Neuron (in vitro differentiated cells): Measurements from ENCODE around the gene HOXA3.

Experiments
- H2AFZ ChIP-seq: one replicate; pipeline ENCODE4 v1.6.1; 2013; ENCODE audit warnings: low read depth, mild to moderate bottlenecking, inconsistent platforms, low read length, moderate library complexity
- H3K27me3 ChIP-seq: one replicate; pipeline ENCODE4 v1.6.1; 2013; ENCODE audit warnings: low read length; ENCODE audit not compliant: insufficient read depth
- H3K36me3 ChIP-seq: one replicate; pipeline ENCODE4 v1.6.1; 2013; ENCODE audit warnings: low read length; ENCODE audit not compliant: insufficient read depth
- H3K4me1 ChIP-seq: one replicate; pipeline ENCODE4 v1.6.1; 2013; ENCODE audit warnings: low read length; ENCODE audit not compliant: insufficient read depth
- H3K4me3 ChIP-seq: 2 replicates; pipeline ENCODE4 v1.5.1; 2013; ENCODE audit warnings: mild to moderate bottlenecking, low read length, moderate library complexity
- H3K9me3 ChIP-seq: one replicate; pipeline ENCODE4 v1.6.1; 2013; ENCODE audit warnings: low read length

HOXA3 gene

GRCh38 chr7:27095050-27095896, 57.1 kb downstream of the HOXA3 start:
- H3K27me3 ChIP-seq, result peaks cover 90% of the 10 kb centered on the region
- no peak overlapping the region for H2AFZ ChIP-seq
- H3K9me3 ChIP-seq, result peaks cover 2% of the 10 kb centered on the region
- H3K4me1 ChIP-seq, result peaks cover 4% of the 10 kb centered on the region
- no peaks in the 10 kb centered on the region for H3K36me3 ChIP-seq
- H3K4me3 ChIP-seq, result no peak overlapping the region

GRCh38 chr7:27094304-27095049, 57.9 kb downstream of the HOXA3 start:
- Histone ChIP-seq H3K4me1 (peaks cover 4% of the 10 kb centered on the region), H3K36me3 (no peaks in the 10 kb centered on the region), H2AFZ (no peak overlapping the region), H3K9me3 (peaks cover 2% of the 10 kb centered on the region), H3K27me3 (peaks cover 89% of the 10 kb centered on the region), H3K4me3 (no peak overlapping the region)

- peaks cover 78% of the 10 kb centered on the region for H3K27me3 ChIP-seq
Observed at GRCh38 chr7:27093184-27093895, 59.0 kb downstream of the HOXA3 start.

GRCh38 chr7:27092819-27093110, 59.6 kb downstream of the HOXA3 start:
- H3K36me3 ChIP-seq, result no peaks in the 10 kb centered on the region
- peaks cover 72% of the 10 kb centered on the region for H3K27me3 ChIP-seq
- peaks cover 4% of the 10 kb centered on the region for H3K4me1 ChIP-seq
- no peak overlapping the region for H2AFZ ChIP-seq
- no peak overlapping the region for H3K4me3 ChIP-seq
- peaks cover 2% of the 10 kb centered on the region for H3K9me3 ChIP-seq

More at GRCh38 chr7:27093184-27093895, 59.0 kb downstream of the HOXA3 start:
- Histone ChIP-seq H3K4me1 (peaks cover 4% of the 10 kb centered on the region), H3K4me3 (no peak overlapping the region), H3K9me3 (peaks cover 2% of the 10 kb centered on the region), H2AFZ (no peak overlapping the region), H3K36me3 (no peaks in the 10 kb centered on the region)

GRCh38 chr7:27091941-27092818, 60.2 kb downstream of the HOXA3 start:
- no peak overlapping the region for H2AFZ ChIP-seq
- H3K9me3 ChIP-seq, result peaks cover 2% of the 10 kb centered on the region
- H3K4me1 ChIP-seq, result peaks cover 4% of the 10 kb centered on the region
- peaks cover 66% of the 10 kb centered on the region for H3K27me3 ChIP-seq
- H3K36me3 ChIP-seq, result no peaks in the 10 kb centered on the region
- H3K4me3 ChIP-seq, result no peak overlapping the region

GRCh38 chr7:27091105-27091504, 61.3 kb downstream of the HOXA3 start:
- Histone ChIP-seq H3K4me3 (no peak overlapping the region), H3K9me3 (peaks cover 2% of the 10 kb centered on the region), H3K36me3 (no peaks in the 10 kb centered on the region), H2AFZ (no peak overlapping the region), H3K27me3 (peaks cover 56% of the 10 kb centered on the region), H3K4me1 (no peaks in the 10 kb centered on the region)

- no peaks in the 10 kb centered on the region for H3K36me3 ChIP-seq
- H3K27me3 ChIP-seq, result peaks cover 29% of the 10 kb centered on the region
- H3K4me1 ChIP-seq, result no peaks in the 10 kb centered on the region
- no peaks in the 10 kb centered on the region for H3K9me3 ChIP-seq
- no peak overlapping the region for H3K4me3 ChIP-seq
- no peak overlapping the region for H2AFZ ChIP-seq
Observed at GRCh38 chr7:27088002-27088922, 64.1 kb downstream of the HOXA3 start.

GRCh38 chr7:27083646-27084045, 68.7 kb downstream of the HOXA3 start:
- Histone ChIP-seq H3K36me3 (no peaks in the 10 kb centered on the region), H3K4me1 (no peaks in the 10 kb centered on the region), H3K27me3 (no peaks in the 10 kb centered on the region), H3K4me3 (no peak overlapping the region), H3K9me3 (no peaks in the 10 kb centered on the region), H2AFZ (no peak overlapping the region)

- Histone ChIP-seq H3K9me3 (no peaks in the 10 kb centered on the region), H2AFZ (no peak overlapping the region), H3K36me3 (no peaks in the 10 kb centered on the region), H3K4me1 (no peaks in the 10 kb centered on the region), H3K27me3 (no peaks in the 10 kb centered on the region), H3K4me3 (no peak overlapping the region)
Observed at GRCh38 chr7:27082171-27082570, 70.2 kb downstream of the HOXA3 start.

GRCh38 chr7:27080844-27081436, 71.4 kb downstream of the HOXA3 start:
- H3K4me3 ChIP-seq, result no peak overlapping the region
- H3K27me3 ChIP-seq, result no peaks in the 10 kb centered on the region
- H3K9me3 ChIP-seq, result no peaks in the 10 kb centered on the region
- H3K4me1 ChIP-seq, result no peaks in the 10 kb centered on the region
- H2AFZ ChIP-seq, result no peak overlapping the region
- H3K36me3 ChIP-seq, result no peaks in the 10 kb centered on the region

- H3K9me3 ChIP-seq, result no peaks in the 10 kb centered on the region
- H3K4me3 ChIP-seq, result no peak overlapping the region
- no peaks in the 10 kb centered on the region for H3K27me3 ChIP-seq
- H3K36me3 ChIP-seq, result no peaks in the 10 kb centered on the region
- H2AFZ ChIP-seq, result no peak overlapping the region
- no peaks in the 10 kb centered on the region for H3K4me1 ChIP-seq
Observed at GRCh38 chr7:27079234-27079975, 73.0 kb downstream of the HOXA3 start.
